ENCODE measurements around the gene TBL1X.

DNA sequence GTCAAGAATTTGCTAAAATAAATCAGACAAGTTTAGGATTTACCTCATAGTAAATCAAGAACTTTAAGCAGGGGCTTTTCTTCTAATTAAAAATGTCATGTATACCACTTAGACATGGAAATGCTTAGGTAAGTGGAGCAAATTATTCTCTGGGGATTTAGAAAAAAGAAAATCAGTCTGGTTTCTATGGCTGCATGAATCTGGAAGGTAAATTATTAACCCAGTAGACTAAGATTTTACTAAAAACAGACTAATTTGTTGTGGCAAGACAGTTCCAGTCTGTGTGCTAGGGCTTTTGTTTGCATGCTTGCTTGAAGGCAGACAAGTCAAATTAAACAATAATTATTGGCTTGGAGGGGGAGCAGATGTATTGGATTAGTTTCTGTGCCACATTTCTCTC is 140.6 kb downstream of the TBL1X start:
- no peak for TF ChIP-seq CREB1 (IDR thresholded peaks at IDR 0.05)
- TF ChIP-seq, protein P1, sequence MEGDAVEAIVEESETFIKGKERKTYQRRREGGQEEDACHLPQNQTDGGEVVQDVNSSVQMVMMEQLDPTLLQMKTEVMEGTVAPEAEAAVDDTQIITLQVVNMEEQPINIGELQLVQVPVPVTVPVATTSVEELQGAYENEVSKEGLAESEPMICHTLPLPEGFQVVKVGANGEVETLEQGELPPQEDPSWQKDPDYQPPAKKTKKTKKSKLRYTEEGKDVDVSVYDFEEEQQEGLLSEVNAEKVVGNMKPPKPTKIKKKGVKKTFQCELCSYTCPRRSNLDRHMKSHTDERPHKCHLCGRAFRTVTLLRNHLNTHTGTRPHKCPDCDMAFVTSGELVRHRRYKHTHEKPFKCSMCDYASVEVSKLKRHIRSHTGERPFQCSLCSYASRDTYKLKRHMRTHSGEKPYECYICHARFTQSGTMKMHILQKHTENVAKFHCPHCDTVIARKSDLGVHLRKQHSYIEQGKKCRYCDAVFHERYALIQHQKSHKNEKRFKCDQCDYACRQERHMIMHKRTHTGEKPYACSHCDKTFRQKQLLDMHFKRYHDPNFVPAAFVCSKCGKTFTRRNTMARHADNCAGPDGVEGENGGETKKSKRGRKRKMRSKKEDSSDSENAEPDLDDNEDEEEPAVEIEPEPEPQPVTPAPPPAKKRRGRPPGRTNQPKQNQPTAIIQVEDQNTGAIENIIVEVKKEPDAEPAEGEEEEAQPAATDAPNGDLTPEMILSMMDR (IDR thresholded peaks at IDR 0.05; ENCODE audit: control extremely low read depth in 1 of 3, insufficient read depth in 1 of 3, low read depth in 1 of 3, low read length in 3 of 3) = no peak
- TF ChIP-seq, protein P2, sequence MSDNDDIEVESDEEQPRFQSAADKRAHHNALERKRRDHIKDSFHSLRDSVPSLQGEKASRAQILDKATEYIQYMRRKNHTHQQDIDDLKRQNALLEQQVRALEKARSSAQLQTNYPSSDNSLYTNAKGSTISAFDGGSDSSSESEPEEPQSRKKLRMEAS (IDR thresholded peaks at IDR 0.05) = no peak
- TF ChIP-seq EP300 (IDR thresholded peaks at IDR 0.05; ENCODE audit: borderline replicate concordance in 1 of 2, low read depth in 2 of 2, low read length in 2 of 2) = no peak
- no peak for TF ChIP-seq BRCA1 (IDR thresholded peaks at IDR 0.05; ENCODE audit: low read depth, low read length)
- TF ChIP-seq CEBPB (IDR thresholded peaks at IDR 0.05; ENCODE audit: low read depth, low read length) = no peak
- no peak for TF ChIP-seq POLR2AphosphoS5 (IDR thresholded peaks at IDR 0.05; ENCODE audit: low read depth, low read length)
- no peak for TF ChIP-seq YY1 (IDR thresholded peaks at IDR 0.05; ENCODE audit: low read depth, low read length)
- no peak for TF ChIP-seq ZNF274 (IDR thresholded peaks at IDR 0.05; ENCODE audit: borderline replicate concordance, extremely low read depth, low read length)
- TF ChIP-seq, protein P3, sequence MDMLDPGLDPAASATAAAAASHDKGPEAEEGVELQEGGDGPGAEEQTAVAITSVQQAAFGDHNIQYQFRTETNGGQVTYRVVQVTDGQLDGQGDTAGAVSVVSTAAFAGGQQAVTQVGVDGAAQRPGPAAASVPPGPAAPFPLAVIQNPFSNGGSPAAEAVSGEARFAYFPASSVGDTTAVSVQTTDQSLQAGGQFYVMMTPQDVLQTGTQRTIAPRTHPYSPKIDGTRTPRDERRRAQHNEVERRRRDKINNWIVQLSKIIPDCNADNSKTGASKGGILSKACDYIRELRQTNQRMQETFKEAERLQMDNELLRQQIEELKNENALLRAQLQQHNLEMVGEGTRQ (IDR thresholded peaks at IDR 0.05; ENCODE audit: low read length) = no peak
- no peak for TF ChIP-seq CBX5 (IDR thresholded peaks at IDR 0.05; ENCODE audit: low read depth, low read length)
- TF ChIP-seq MAFK (IDR thresholded peaks at IDR 0.05; ENCODE audit: low read depth, low read length) = no peak
- no peak for TF ChIP-seq RNF2 (IDR thresholded peaks at IDR 0.05; ENCODE audit: borderline replicate concordance, low read depth, low read length, missing control alignments, poor library complexity, severe bottlenecking)
- no peak for TF ChIP-seq POLR2A (IDR thresholded peaks at IDR 0.05; ENCODE audit: control extremely low read depth in 1 of 2, low read depth in 2 of 2, low read length in 2 of 2)

Measured in H1 (cell line).